ENCODE data around the gene SLC35G4.
"Not testable (repeated sequence)": the region's sequence is repeated elsewhere in the genome, so short reads cannot be mapped to it uniquely, and the experiment has no call there.

Gene SLC35G4

DNA sequence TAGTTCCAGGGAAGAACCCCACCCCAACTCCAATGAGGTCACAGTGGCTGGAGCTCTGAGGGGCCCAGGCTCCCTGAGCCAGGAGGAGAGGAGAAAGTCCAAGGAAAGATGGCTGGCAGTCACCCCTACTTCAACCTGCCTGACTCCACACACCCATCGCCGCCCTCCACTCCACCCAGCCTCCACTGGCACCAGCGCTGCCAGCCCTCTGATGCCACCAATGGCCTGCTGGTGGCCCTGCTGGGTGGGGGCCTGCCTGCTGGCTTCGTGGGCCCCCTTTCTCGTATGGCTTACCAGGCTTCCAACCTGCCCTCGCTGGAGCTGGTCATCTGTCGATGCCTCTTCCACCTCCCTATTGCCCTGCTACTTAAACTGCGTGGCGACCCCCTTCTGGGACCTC is at the start of gene SLC35G4:
Gene SLC35G4 (plus strand): TSS at position 109 of the 400 bp plus-strand sequence. CDS start 0 bp downstream, at position 109.
- not testable (repeated sequence) for DNase-seq

DNA sequence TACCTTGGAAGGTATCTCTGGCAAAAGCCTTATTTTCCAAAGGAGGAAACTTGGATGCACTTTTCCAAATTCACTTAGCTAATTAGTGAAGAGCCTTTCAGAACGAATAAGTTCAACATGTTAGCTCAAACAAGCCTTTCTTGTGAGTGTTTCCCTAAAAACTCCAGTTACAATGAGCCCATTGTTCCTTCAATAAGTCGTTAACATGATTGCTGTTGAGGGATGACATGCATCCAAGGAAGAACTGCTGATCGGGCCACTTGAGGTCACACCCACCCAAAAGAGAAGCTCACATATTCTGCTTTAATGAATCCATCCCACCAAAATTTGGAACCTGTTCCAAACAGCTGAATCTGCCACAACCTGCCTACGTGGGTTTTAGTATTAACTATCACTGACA is 48.1 kb upstream of the SLC35G4 start:
- no peak for DNase-seq

DNA sequence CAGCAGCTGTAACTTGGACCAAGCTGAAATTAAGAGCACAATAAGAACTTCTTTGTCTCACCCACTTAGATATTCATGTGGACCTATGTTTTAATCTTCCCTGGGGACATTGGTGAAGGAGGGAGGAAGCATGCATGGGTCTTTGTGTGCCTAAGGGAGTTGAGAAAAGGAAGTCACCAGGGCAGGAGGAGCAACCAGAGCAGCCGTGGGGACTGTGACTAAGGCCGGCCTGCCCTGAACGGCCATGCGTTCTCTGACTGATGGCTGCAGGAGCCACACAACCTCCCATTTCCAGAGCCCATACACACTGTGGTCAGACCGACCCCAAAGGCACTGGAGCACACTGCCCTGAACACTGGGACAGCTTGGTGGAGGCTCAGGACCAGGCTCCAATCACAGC is 43.7 kb upstream of the SLC35G4 start:
- no peak for DNase-seq

- no peak for DNase-seq
Measured at GRCh38 chr18:11566236-11566965, 43.0 kb upstream of the SLC35G4 start.

- no peak for DNase-seq
Measured at GRCh38 chr18:11567396-11567795, 42.0 kb upstream of the SLC35G4 start.

DNA sequence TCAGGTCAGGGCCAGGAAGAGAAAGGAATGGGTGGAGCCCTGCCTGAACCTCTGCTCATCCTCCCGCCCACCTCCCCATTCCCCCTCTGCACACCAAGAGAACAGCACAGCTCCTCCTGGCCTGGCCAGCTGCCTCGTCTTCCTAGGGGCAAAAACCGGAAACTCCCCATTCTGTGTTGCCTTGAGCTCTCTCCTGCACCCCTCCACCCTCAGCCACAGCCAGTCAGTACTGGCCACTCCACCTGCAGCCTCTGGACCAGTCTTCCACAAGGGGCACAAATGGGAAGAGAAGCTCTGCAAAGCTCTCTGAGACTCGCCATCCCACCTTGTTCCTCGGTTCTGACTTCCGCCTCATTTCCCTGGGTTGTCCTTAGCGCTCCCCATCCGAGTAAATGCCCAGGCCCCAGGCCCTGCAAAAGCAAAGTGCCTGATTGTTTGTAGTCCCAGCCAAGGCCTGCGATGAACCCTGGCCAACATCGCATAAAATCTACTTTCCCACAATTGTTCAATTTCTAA is 39.3 kb upstream of the SLC35G4 start:
- DNase-seq, result no peak

DNA sequence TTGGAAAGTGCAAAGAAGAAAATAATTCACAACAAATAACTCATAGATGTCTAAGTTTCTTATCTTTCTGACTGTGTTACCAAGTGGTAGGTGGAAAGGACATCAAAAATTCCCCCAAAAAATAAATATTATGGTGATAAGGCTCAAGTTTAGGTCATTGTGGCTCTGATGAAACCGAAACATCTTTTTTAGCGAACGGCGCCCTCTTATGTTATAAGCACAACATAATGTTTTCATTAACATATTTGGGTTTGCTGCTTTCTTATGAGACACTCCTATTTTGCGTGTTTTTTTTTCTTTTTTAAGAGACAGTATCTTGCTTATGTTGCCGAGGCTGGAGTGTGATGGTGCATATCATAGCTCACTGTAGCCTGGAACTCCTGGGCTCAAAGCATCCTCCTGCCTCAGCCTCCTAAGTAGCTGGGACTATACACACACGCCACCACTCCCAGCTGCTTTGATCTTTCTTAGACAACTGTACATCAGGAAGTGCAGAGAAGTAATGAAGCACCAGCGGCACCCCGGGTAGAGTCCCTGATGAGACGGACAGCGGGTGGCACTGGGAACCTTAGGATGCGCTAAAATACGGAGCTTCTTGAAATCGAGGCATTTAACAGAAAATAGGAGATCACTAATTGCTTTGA is 38.5 kb upstream of the SLC35G4 start:
- no peak for DNase-seq

DNA sequence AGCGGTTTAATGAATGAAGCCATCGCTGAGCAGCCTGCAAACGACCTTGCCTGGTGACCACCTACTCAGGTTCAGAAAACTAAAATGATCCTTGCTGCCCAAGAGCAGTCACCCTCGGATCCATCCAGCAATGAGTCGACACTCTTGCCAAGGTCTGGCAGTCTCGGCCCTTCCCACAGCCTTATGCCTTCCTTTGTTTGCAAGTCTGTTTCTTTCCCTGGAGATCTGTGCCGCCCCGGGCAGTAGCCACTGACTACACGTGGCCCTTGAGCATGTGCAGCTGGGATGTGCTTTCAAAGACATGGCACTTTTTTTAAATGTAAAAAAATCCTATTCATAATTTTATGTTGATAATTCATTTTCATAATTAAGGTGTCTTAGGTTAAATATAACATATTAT is 37.2 kb upstream of the SLC35G4 start:
- DNase-seq, result no peak

DNA sequence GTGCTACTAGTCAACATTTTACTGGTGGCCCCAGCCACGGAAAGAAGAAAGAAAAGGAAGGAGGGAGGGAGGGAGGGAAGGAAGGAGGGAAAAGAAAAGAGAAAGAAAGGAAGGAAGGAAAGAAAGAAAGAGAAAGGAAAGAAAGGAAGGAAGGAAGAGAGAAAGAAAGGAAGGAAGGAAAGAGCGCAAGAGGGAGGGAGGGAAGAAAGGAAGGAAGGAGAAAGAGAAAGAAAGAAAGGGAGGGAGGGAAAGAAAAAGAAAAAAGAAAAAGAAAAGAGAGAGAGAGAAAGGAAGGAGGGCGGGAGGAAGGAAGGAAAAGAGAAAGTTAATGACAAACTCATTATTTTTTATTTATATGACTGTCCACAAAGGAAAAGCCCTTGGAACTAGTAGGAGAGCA is 34.9 kb upstream of the SLC35G4 start:
- no peak for DNase-seq

DNA sequence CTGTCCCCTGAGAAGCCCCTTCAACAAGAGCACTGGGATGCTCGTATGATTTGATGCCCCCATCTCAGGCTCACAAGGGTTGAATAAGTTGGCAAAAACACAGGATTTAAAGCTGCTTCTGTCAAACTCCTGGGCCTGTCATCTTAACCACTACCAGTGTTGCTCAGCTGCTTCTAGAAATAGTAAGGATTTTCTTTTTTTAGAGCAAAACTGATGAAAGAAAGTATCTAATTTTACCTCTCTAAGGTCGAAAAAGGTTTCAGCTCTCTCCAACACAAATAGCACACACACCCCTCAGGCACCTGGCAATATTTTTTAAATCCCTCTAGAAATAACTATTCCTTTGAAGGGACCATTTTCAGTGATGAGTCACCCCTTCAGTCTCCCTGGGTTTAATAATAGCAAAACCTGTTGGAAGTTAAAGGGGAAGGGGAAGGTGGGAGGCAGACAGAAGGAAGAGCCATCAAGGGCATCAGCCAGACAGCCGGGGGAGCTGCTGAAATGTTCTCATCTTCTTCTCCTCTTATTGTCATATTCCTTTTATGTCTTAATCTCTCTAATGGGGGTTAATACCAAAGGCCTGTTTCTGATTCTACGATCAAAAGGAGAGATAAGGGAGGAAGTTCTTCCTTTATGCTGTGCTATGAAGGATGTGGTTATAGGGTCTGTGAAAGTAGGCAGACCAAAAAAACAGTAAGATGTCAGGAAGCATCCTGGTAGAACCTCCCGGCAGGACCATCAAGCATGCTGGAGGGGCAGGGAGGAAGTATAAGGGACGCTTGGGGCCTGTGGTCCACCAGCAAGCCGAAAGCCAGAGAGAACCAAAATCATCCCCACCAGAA is 31.9 kb upstream of the SLC35G4 start:
- no peak for DNase-seq

DNA sequence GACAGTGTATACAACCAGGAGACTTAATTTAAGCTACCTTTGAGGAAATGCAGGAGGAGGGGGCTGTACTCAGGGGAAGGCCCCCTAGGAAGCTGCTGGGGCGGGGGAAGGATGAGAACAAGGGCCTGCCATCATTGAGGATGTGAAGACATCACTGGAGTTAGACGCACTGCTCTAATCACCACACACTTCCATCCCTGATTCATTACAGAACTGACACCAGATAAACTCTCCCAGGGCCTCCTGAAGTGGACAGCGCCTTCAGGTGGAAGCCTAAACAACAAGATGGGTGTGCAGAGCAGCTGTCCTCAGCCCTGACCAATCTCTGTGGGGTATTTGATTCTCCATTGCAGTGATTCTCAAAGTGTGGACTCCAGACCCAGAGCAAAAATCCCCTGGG is 30.6 kb upstream of the SLC35G4 start:
- DNase-seq, result no peak

GRCh38 chr18:11579916-11580315 is 29.5 kb upstream of the SLC35G4 start:
- DNase-seq, result no peak

- DNase-seq, result no peak
Measured at GRCh38 chr18:11581286-11581685, 28.1 kb upstream of the SLC35G4 start.

DNA sequence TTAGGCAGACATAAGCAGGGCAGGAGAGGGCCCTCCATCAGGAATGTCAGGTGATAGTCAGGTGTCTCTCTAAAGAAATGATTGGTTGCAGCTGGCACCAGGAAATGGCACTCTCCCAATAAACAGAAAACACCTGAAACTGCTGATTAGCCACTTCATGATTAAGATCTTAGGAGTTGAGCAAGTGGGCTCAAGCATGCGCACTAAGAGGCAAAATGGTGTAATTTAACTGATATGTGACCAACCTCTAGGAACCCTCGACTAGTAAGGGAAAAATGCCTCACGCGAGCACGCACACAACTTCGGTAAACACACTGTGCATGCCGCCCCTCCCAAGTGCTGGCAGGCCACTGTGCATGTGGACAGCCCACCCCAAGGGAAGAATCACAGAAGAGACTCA is 23.8 kb upstream of the SLC35G4 start:
- no peak for DNase-seq

- no peak for DNase-seq
Measured at GRCh38 chr18:11586896-11587295, 22.5 kb upstream of the SLC35G4 start.

- no peak for DNase-seq
Measured at GRCh38 chr18:11587432-11587831, 22.0 kb upstream of the SLC35G4 start.

DNA sequence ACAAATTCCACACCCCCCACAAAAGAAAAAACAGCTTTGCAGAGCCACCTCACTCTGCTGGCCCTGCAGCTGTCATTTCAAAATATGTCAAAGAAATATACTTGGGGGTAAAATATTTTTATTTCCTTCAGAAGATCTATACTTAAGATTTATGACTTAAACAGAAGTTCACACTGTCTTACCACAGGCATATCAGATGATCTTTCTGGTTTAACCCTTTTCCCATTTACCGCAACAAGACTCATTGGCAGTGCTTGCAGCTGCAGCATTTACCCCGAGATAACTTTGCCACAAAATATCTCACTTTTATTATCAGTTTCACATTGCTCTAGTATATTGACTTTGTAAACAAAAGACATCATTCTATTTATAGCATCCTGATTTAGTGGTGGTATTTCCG is 21.6 kb upstream of the SLC35G4 start:
- DNase-seq, result no peak

GRCh38 chr18:11591957-11592356 is 17.4 kb upstream of the SLC35G4 start:
- DNase-seq, result no peak

DNA sequence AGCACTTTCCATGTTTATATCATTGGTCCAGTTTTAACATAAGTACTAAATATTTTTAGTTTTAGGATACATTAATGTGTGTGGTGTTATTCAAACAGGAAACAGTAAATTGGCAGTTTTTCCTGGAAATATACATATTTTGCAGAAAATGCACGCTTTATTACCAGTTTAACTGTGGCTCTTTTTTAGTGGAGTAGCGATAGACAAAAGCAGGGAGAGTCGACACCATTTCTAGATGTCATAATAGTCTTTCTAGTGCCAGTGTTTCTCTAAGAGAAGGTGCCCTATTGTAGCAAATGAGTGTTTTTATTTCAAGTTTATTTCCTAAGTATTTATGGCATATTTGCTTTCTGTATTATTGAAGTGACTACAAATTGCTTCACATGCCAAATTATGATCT is 9.1 kb upstream of the SLC35G4 start:
- no peak for DNase-seq

- DNase-seq, result no peak
Measured at GRCh38 chr18:11607906-11608305, 1.5 kb upstream of the SLC35G4 start.

DNA sequence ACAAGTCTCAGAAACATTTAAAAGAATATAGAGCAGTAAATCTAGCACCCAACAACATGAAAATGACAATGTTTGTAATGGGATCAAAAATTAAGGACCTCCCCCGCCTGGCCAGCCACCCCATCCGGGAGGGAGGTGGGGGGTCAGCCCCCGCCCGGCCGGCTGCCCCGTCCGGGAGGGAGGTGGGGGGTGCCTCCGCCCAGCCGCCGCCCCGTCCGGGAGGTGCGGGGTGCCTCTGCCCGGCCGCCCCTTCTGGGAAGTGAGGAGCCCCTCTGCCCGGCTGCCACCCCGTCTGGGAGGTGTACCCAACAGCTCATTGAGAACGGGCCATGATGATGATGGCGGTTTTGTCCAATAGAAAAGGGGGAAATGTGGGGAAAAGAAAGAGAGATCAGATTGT is 778 bp upstream of the SLC35G4 start:
- not testable (repeated sequence) for DNase-seq

DNA sequence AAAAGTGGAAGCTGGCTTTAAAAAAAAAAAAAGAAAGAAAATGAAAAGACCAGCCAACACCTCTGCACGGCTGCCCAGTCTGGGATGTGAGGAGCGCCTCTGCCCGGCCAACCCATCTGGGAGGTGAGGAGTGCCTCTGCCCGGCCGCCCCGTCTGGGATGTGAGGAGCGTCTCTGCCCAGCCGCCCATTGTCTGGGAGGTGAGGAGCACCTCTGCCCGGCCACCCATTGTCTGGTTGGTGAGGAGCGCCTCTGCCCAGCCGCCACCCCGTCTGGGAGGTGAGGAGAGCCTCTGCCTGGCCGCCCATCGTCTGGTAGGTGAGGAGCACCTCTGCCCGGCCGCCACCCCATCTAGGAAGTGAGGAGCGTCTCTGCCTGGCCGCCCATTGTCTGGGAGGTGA is 3.7 kb downstream of the SLC35G4 start:
- not testable (repeated sequence) for DNase-seq

DNA sequence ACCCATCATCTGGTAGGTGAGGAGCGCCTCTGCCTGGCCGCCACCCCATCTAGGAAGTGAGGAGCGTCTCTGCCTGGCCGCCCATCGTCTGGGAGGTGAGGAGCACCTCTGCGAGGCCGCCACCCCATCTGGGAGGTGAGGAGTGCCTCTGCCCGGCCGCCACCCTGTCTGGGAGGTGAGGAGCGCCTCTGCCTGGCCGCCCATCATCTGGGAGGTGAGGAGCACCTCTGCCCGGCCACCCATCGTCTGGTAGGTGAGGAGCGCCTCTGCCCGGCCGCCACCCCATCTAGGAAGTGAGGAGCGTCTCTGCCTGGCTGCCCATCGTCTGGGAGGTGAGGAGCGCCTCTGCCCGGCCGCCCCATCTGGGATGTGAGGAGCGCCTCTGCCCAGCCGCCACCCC is 4.2 kb downstream of the SLC35G4 start:
- not testable (repeated sequence) for DNase-seq

- not testable (repeated sequence) for DNase-seq
Measured at GRCh38 chr18:11614042-11614441, 4.6 kb downstream of the SLC35G4 start.
